BLaER1 (cell line): ENCODE measurements around the gene RMND5A.
A peak's percentile ranks its signal among the peaks of the same experiment; 100 is the strongest.

Source experiments
- H3K27ac ChIP-seq: shearing (Covaris generic); formaldehyde crosslinking; 2 replicates; pipeline ENCODE4 v1.8.1; 2022
- H3K27me3 ChIP-seq: shearing (Covaris generic); formaldehyde crosslinking; 2 replicates; pipeline ENCODE4 v1.8.1; 2022
- H3K36me3 ChIP-seq: shearing (Covaris generic); formaldehyde crosslinking; 2 replicates; pipeline ENCODE4 v1.8.1; 2022
- H3K4me1 ChIP-seq: shearing (Covaris generic); formaldehyde crosslinking; 2 replicates; pipeline ENCODE4 v1.8.1; 2022
- H3K4me2 ChIP-seq: shearing (Covaris generic); formaldehyde crosslinking; 2 replicates; pipeline ENCODE4 v1.8.1; 2022
- H3K4me3 ChIP-seq: shearing (Covaris generic); formaldehyde crosslinking; 2 replicates; pipeline ENCODE4 v1.8.1; 2022
- H3K9ac ChIP-seq: shearing (Covaris generic); formaldehyde crosslinking; 2 replicates; pipeline ENCODE4 v1.8.1; 2022
- H3K9me3 ChIP-seq: shearing (Covaris generic); formaldehyde crosslinking; 2 replicates; pipeline ENCODE4 v1.8.1; 2022
- H4K20me1 ChIP-seq: shearing (Covaris generic); formaldehyde crosslinking; 2 replicates; pipeline ENCODE4 v1.8.1; 2022
- Cebpa-rat ChIP-seq: shearing (Covaris generic); IDR thresholded peaks from 2 replicates; pipeline ENCODE4 v1.8.1; 2022

RMND5A gene

GRCh38 chr2:86825693-86826381 lies 105.7 kb downstream of the RMND5A start:
- H3K36me3 ChIP-seq: no peaks in the 10 kb centered on the region
- no peak for TF ChIP-seq Cebpa-rat
- peaks cover 11% of the 10 kb centered on the region for H3K9me3 ChIP-seq
- peaks cover 22% of the 10 kb centered on the region for H3K4me1 ChIP-seq
- peaks cover 21% of the 10 kb centered on the region for H4K20me1 ChIP-seq
- no peak overlapping the region for H3K27ac ChIP-seq
- H3K4me2 ChIP-seq: peak overlapping the region; percentile 82
- H3K9ac ChIP-seq: no peak overlapping the region
- peaks cover 28% of the 10 kb centered on the region for H3K27me3 ChIP-seq
- no peak overlapping the region for H3K4me3 ChIP-seq

- Histone ChIP-seq H3K4me1 (peaks cover 22% of the 10 kb centered on the region), H3K27me3 (peaks cover 28% of the 10 kb centered on the region), H4K20me1 (peaks cover 21% of the 10 kb centered on the region), H3K4me3 (no peak overlapping the region), H3K9me3 (peaks cover 8% of the 10 kb centered on the region), H3K27ac (no peak overlapping the region), H3K4me2 (no peak overlapping the region), H3K9ac (no peak overlapping the region), H3K36me3 (no peaks in the 10 kb centered on the region)
- no peak for TF ChIP-seq Cebpa-rat
Measured at GRCh38 chr2:86826951-86827350, 106.9 kb downstream of the RMND5A start.
